ENCODE measurements around the gene PPP2R2B. TPM values are rescaled to one million over a fixed set of nuclear protein-coding genes. Genes with fewer than 3 reads are reported as not detected.

Gene PPP2R2B
- polyA plus RNA-seq (2013, experiment 1 of 2; ENCODE audit: insufficient read length), result 0.68 TPM
- polyA plus RNA-seq (2013, experiment 2 of 2; ENCODE audit: insufficient read length), result 0.32 TPM

- DNase-seq, result peak; percentile 45
These were observed at the start of gene PPP2R2B for GRCh38 chr5:146878476-146879172. Gene PPP2R2B (minus strand): TSS chr5:146878757.

GRCh38 chr5:146924132-146924531 is 45.6 kb upstream of the PPP2R2B start:
- no peak for DNase-seq

GRCh38 chr5:146921225-146921624 is 42.7 kb upstream of the PPP2R2B start:
- no peak for DNase-seq

GRCh38 chr5:146920351-146920881 is 41.9 kb upstream of the PPP2R2B start:
- DNase-seq, result no peak

- DNase-seq, result no peak
These were observed 40.7 kb upstream of the PPP2R2B start for GRCh38 chr5:146919304-146919703.

- DNase-seq, result no peak
These were observed 39.4 kb upstream of the PPP2R2B start for GRCh38 chr5:146917931-146918330.

GRCh38 chr5:146912874-146913273 is 34.3 kb upstream of the PPP2R2B start:
- DNase-seq, result no peak

- no peak for DNase-seq
These were observed 31.7 kb upstream of the PPP2R2B start for GRCh38 chr5:146910239-146910638.

- DNase-seq, result no peak
These were observed 30.9 kb upstream of the PPP2R2B start for GRCh38 chr5:146909255-146910068.

GRCh38 chr5:146906803-146907202 is 28.2 kb upstream of the PPP2R2B start:
- no peak for DNase-seq

GRCh38 chr5:146904890-146905289 is 26.3 kb upstream of the PPP2R2B start:
- DNase-seq, result no peak

GRCh38 chr5:146903789-146904188 is 25.2 kb upstream of the PPP2R2B start:
- DNase-seq, result no peak

- no peak for DNase-seq
These were observed 23.9 kb upstream of the PPP2R2B start for GRCh38 chr5:146902471-146902870.

GRCh38 chr5:146897061-146897460 is 18.5 kb upstream of the PPP2R2B start:
- no peak for DNase-seq

- DNase-seq, result no peak
These were observed 16.4 kb upstream of the PPP2R2B start for GRCh38 chr5:146894753-146895521.

GRCh38 chr5:146893991-146894390 is 15.4 kb upstream of the PPP2R2B start:
- DNase-seq, result no peak

- no peak for DNase-seq
These were observed 13.7 kb upstream of the PPP2R2B start for GRCh38 chr5:146892231-146892630.

- no peak for DNase-seq
These were observed 13.0 kb upstream of the PPP2R2B start for GRCh38 chr5:146891511-146891910.

GRCh38 chr5:146890731-146891440 is 12.3 kb upstream of the PPP2R2B start:
- DNase-seq, result no peak

GRCh38 chr5:146890066-146890465 is 11.5 kb upstream of the PPP2R2B start:
- DNase-seq, result no peak

GRCh38 chr5:146889169-146889568 is 10.6 kb upstream of the PPP2R2B start:
- no peak for DNase-seq

GRCh38 chr5:146888351-146888978 is 9.9 kb upstream of the PPP2R2B start:
- DNase-seq, result no peak

All from fibroblast of skin of abdomen (primary cell).